Panc1 (cell line): ENCODE data around the gene EHBP1L1. TPM values are rescaled to one million over a fixed set of nuclear protein-coding genes. Genes with fewer than 3 reads are reported as not detected.
A peak's percentile ranks its signal among the peaks of the same experiment; 100 is the strongest.

ENCODE experiments used
- ATAC-seq: fragments of 200-7000 bp; cut with Tn5 transposase; 2 replicates; pipeline ENCODE4 v1.9.1; 2020; ENCODE audit warnings: mild to moderate bottlenecking, moderate library complexity
- BruUV-seq: library from RNA; stranded (reverse); fragments of 400-500 nt; replicated peaks from 2 replicates; lab custom pipeline; 2021; lab: Mats Ljungman, UMichigan
- CTCF ChIA-PET: fragments of 300-600 bp; sonication (Branson Sonifier 250); formaldehyde crosslinking; loops from one replicate; lab custom pipeline; 2022; ENCODE audit warnings: antibody characterized with exemption; lab: Charles Lee
- POLR2A ChIA-PET: fragments of 300-600 bp; sonication (Branson Sonifier 250); formaldehyde crosslinking; loops from one replicate; lab custom pipeline; 2022; ENCODE audit warnings: antibody characterized with exemption; lab: Charles Lee
- DNase-seq: peaks from one replicate; pipeline ENCODE4 v3.0.0-alpha.2; 2010; ENCODE audit warnings: low read depth, low spot score
- H3K27ac ChIP-seq: 2 replicates; pipeline ENCODE4 v1.5.1; 2011; ENCODE audit warnings: mild to moderate bottlenecking, low read length, inconsistent platforms
- H3K27me3 ChIP-seq: fragments of 200-500 bp; sonication (Bioruptor generic); 2 replicates; pipeline ENCODE4 v1.6.0; 2014; ENCODE audit warnings: low read length, inconsistent platforms; ENCODE audit not compliant: control insufficient read depth, insufficient read depth
- H3K36me3 ChIP-seq: fragments of 200-500 bp; sonication (Bioruptor generic); 2 replicates; pipeline ENCODE4 v1.5.1; 2014; ENCODE audit warnings: inconsistent platforms, mild to moderate bottlenecking, low read length, moderate library complexity; ENCODE audit not compliant: control insufficient read depth, insufficient read depth
- H3K4me1 ChIP-seq: 2 replicates; pipeline ENCODE4 v1.5.1; 2011; ENCODE audit warnings: inconsistent platforms, mild to moderate bottlenecking, low read length, moderate library complexity; ENCODE audit not compliant: control insufficient read depth, insufficient read depth
- H3K4me3 ChIP-seq, 2 experiments: 2 replicates each; pipeline ENCODE4 v1.5.1; 2011 to 2012; ENCODE audit warnings: low read depth in 2 of 2, low read length in 2 of 2, mild to moderate bottlenecking in 2 of 2, inconsistent platforms in 1 of 2, moderate library complexity in 1 of 2
- H3K9me3 ChIP-seq: fragments of 200-500 bp; sonication (Bioruptor generic); 2 replicates; pipeline ENCODE4 v1.5.1; 2014; ENCODE audit warnings: low read depth, mild to moderate bottlenecking, inconsistent platforms, low read length, moderate library complexity; ENCODE audit not compliant: control insufficient read depth, insufficient read depth
- POLR2AphosphoS5 ChIP-seq: IDR thresholded peaks from 2 replicates; pipeline ENCODE4 v1.6.1; 2012; ENCODE audit warnings: mild to moderate bottlenecking, low read depth, low read length, moderate library complexity
- REST ChIP-seq, 2 experiments: IDR thresholded peaks; 2 replicates each; pipeline ENCODE4 v1.6.1; 2011 to 2012; ENCODE audit warnings: low read depth in 2 of 2, control low read depth in 1 of 2, low read length in 1 of 2, mild to moderate bottlenecking in 1 of 2, moderate library complexity in 1 of 2; ENCODE audit not compliant: insufficient read depth in 1 of 2
- SIN3A ChIP-seq: IDR thresholded peaks from 2 replicates; pipeline ENCODE4 v1.6.1; 2012; ENCODE audit warnings: low read depth, mild to moderate bottlenecking, low read length, moderate library complexity, borderline replicate concordance; ENCODE audit not compliant: insufficient read depth
- TCF7L2 ChIP-seq: IDR thresholded peaks from 2 replicates; pipeline ENCODE4 v1.6.1; 2011; ENCODE audit warnings: mild to moderate bottlenecking, low read depth, low read length, inconsistent platforms
- in situ Hi-C: cut with HindIII; loops from 2 replicates; pipeline ENCODE4 v1.10.0; 2016; ENCODE audit warnings: low sequenced_read_pairs, low pct_unique_long_range_greater_than_20kb
- intact Hi-C: fragments of 100-400 bp; cut with micrococcal nuclease; formaldehyde crosslinking; loops from one replicate; pipeline ENCODE4 v1.10.0; 2022; ENCODE audit not compliant: unreplicated experiment
- total RNA-seq: library from RNA; stranded (reverse); gene quantifications from one replicate; pipeline ENCODE4 v1.2.1, GENCODE V29; 2021; ENCODE audit not compliant: unreplicated experiment
- TF ChIP-seq, protein P1 (sequence below): fragments of 450-650 bp; IDR thresholded peaks from 2 replicates; pipeline ENCODE4 v1.5.1; 2017; ENCODE audit warnings: mild to moderate bottlenecking

Gene EHBP1L1
- total RNA-seq, 1 experiment from 2014 or later, result 108 TPM

DNA sequence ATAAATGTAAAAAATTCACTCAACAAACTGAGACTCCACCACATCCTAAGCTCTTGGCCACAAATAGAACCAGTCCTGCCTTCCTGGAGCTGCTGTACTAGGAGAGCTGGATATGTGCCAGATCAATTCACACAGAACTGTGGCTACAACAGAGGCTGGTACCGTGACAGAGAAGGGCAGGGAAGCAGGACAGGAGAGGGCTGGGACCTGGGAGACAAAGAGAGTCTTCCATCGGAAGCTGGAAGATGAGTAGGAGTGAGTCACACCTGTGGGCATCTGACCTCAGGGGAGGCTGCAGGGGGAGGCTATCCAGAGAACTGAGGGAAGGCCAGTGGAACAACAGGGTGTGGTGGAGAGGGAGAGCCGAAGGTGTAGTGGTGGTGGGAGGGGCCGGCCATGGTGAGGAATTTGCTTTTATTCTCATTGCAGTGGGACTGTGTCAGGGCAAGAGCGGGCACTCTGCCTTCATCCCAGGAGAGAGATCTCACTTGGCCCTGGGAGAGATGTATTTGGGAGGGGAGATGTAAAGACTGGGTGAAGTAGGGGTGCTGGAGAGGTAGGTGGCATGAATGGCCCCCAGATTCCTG, 15.8 kb upstream of the EHBP1L1 start:
- no peaks in the 10 kb centered on the region for H3K27me3 ChIP-seq
- TF ChIP-seq SIN3A (no peak), REST (IDR thresholded peaks at IDR 0.05; ENCODE audit: insufficient read depth in 1 of 2, low read depth in 2 of 2, low read length in 1 of 2) (no peak), TCF7L2 (no peak)
- DNase-seq (no peak), ATAC-seq (peak; percentile 31)
- peak overlapping the region in 1 of 2 experiments; percentile 5; a peak in 1 of 4 replicates for H3K4me3 ChIP-seq
- CTCF ChIA-PET, result interaction anchor here (0.6 to 3.1 kb wide), 3 partner anchors 11 to 98 kb away, joined by 3 to 15 read pairs (median 4); partner anchors contain the start of genes FAM89B and ZNRD2
- in situ Hi-C loops, result no loop called here
- H3K27ac ChIP-seq, result peak overlapping the region; percentile 90
- POLR2A ChIA-PET, result interaction anchor here (1.2 to 1.3 kb wide), 2 partner anchors 10 to 53 kb away, joined by 3 to 6 read pairs; partner anchors contain the start of gene ZNRD2
- no TSS peak for BruUV-seq
- peaks cover 53% of the 10 kb centered on the region for H3K4me1 ChIP-seq
- no peaks in the 10 kb centered on the region for H3K36me3 ChIP-seq
- no peaks in the 10 kb centered on the region for H3K9me3 ChIP-seq
- intact Hi-C loops, result loop anchor here (10.0 kb wide), 1 partner anchor 295 kb away; the partner anchor contains the start of gene CFL1

- Histone ChIP-seq H3K36me3 (no peaks in the 10 kb centered on the region), H3K4me3 (peak overlapping the region in 1 of 2 experiments; percentile 5; a peak in 1 of 4 replicates), H3K4me1 (peaks cover 46% of the 10 kb centered on the region), H3K27me3 (no peaks in the 10 kb centered on the region), H3K27ac (peak overlapping the region; percentile 90), H3K9me3 (no peaks in the 10 kb centered on the region)
- DNase-seq (no peak), ATAC-seq (peak; percentile 37)
- ChIA-PET CTCF (interaction anchor here (0.7 to 3.1 kb wide), 3 partner anchors 10 to 100 kb away, joined by 3 to 15 read pairs (median 10); partner anchors contain the start of genes FAM89B and ZNRD2), POLR2A (interaction anchor here (1.2 to 1.3 kb wide), 2 partner anchors 9 to 53 kb away, joined by 3 to 6 read pairs; partner anchors contain the start of gene ZNRD2)
- in situ Hi-C loops (no loop called here), intact Hi-C loops (no loop called here)
- BruUV-seq, result no TSS peak
- TF ChIP-seq SIN3A (no peak), POLR2AphosphoS5 (no peak), TCF7L2 (no peak), REST (IDR thresholded peaks at IDR 0.05; ENCODE audit: insufficient read depth in 1 of 2, low read depth in 2 of 2, low read length in 1 of 2) (no peak)
- TF ChIP-seq, protein P1, sequence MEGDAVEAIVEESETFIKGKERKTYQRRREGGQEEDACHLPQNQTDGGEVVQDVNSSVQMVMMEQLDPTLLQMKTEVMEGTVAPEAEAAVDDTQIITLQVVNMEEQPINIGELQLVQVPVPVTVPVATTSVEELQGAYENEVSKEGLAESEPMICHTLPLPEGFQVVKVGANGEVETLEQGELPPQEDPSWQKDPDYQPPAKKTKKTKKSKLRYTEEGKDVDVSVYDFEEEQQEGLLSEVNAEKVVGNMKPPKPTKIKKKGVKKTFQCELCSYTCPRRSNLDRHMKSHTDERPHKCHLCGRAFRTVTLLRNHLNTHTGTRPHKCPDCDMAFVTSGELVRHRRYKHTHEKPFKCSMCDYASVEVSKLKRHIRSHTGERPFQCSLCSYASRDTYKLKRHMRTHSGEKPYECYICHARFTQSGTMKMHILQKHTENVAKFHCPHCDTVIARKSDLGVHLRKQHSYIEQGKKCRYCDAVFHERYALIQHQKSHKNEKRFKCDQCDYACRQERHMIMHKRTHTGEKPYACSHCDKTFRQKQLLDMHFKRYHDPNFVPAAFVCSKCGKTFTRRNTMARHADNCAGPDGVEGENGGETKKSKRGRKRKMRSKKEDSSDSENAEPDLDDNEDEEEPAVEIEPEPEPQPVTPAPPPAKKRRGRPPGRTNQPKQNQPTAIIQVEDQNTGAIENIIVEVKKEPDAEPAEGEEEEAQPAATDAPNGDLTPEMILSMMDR, result no peak
Measured at GRCh38 chr11:65560555-65561418, 15.1 kb upstream of the EHBP1L1 start.
